Breast epithelium (tissue), 3 donors: Measurements from ENCODE around the gene ADRA2B.

Experiments used
- POLR2A ChIP-seq: fragments of 450-650 bp; IDR thresholded peaks from one replicate; pipeline ENCODE4 v1.6.1; 2016; ENCODE audit warnings: antibody characterized with exemption, mild to moderate bottlenecking, moderate library complexity
- TF ChIP-seq, protein P1 (sequence below), 3 donors: fragments of 450-650 bp; IDR thresholded peaks; one replicate each; pipeline ENCODE4 v1.5.1; 2016 to 2017; ENCODE audit warnings: antibody characterized with exemption in 3 of 3, mild to moderate bottlenecking in 3 of 3, moderate library complexity in 3 of 3

DNA sequence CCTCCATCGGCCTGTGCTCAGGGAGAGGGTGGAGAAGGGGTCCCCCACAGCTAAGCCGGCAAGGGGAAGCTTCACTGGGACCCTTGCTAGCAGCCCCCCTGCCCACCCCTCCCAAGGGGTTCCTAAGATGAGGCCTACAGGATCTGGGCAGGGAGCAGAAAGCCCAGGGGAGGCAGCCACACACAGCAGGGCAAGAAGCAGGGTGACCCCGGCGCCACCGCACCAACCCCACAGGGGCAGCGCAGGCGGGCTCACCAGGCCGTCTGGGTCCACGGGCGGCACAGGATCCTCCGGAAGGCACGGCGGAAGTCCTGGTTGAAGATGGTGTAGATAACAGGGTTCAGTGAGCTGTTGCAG is 1.8 kb downstream of the ADRA2B start:
- TF ChIP-seq, protein P1, sequence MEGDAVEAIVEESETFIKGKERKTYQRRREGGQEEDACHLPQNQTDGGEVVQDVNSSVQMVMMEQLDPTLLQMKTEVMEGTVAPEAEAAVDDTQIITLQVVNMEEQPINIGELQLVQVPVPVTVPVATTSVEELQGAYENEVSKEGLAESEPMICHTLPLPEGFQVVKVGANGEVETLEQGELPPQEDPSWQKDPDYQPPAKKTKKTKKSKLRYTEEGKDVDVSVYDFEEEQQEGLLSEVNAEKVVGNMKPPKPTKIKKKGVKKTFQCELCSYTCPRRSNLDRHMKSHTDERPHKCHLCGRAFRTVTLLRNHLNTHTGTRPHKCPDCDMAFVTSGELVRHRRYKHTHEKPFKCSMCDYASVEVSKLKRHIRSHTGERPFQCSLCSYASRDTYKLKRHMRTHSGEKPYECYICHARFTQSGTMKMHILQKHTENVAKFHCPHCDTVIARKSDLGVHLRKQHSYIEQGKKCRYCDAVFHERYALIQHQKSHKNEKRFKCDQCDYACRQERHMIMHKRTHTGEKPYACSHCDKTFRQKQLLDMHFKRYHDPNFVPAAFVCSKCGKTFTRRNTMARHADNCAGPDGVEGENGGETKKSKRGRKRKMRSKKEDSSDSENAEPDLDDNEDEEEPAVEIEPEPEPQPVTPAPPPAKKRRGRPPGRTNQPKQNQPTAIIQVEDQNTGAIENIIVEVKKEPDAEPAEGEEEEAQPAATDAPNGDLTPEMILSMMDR (IDR thresholded peaks at IDR 0.05), result no peak
- no peak for TF ChIP-seq POLR2A
